ENCODE data around the gene VEZT. TPM values are rescaled to one million over a fixed set of nuclear protein-coding genes. Genes with fewer than 3 reads are reported as not detected.
"Not testable (repeated sequence)": the region's sequence is repeated elsewhere in the genome, so short reads cannot be mapped to it uniquely, and the experiment has no call there.

VEZT gene
- total RNA-seq, 1 donor from 2014 or later: 57.4 TPM

DNA sequence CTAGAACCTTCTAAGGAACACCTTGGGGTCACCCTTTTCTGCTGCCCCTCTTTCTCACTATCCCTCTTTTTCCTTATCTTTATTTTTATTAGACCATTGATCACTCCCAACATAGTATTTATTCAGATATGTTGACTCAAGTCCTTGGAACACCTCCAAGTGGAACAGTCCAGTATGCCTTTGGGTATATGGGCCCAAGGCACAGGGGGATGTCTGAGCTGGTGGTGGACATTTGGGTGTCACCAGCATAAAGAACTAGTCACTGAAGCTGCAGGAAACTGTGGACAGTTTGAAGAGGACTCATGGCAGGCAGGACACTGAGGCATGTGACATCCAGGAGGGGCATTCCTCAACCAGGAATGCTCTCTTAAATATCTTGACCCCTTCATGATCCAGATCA lies 105.6 kb downstream of the VEZT start:
- Histone ChIP-seq H3K27me3 (ENCODE audit: control insufficient read depth, insufficient read depth, low read length) (no peaks in the 10 kb centered on the region), H3K4me3 (ENCODE audit: low read depth, low read length) (no peak overlapping the region), H3K36me3 (ENCODE audit: control insufficient read depth, insufficient read depth, low read length) (no peaks in the 10 kb centered on the region)
- TF ChIP-seq, protein P1, sequence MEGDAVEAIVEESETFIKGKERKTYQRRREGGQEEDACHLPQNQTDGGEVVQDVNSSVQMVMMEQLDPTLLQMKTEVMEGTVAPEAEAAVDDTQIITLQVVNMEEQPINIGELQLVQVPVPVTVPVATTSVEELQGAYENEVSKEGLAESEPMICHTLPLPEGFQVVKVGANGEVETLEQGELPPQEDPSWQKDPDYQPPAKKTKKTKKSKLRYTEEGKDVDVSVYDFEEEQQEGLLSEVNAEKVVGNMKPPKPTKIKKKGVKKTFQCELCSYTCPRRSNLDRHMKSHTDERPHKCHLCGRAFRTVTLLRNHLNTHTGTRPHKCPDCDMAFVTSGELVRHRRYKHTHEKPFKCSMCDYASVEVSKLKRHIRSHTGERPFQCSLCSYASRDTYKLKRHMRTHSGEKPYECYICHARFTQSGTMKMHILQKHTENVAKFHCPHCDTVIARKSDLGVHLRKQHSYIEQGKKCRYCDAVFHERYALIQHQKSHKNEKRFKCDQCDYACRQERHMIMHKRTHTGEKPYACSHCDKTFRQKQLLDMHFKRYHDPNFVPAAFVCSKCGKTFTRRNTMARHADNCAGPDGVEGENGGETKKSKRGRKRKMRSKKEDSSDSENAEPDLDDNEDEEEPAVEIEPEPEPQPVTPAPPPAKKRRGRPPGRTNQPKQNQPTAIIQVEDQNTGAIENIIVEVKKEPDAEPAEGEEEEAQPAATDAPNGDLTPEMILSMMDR (IDR thresholded peaks at IDR 0.05; ENCODE audit: insufficient read depth, low read length, severe bottlenecking): no peak
- FAIRE-seq: no peak
- DNase-seq (ENCODE audit: low read depth): no peak

DNA sequence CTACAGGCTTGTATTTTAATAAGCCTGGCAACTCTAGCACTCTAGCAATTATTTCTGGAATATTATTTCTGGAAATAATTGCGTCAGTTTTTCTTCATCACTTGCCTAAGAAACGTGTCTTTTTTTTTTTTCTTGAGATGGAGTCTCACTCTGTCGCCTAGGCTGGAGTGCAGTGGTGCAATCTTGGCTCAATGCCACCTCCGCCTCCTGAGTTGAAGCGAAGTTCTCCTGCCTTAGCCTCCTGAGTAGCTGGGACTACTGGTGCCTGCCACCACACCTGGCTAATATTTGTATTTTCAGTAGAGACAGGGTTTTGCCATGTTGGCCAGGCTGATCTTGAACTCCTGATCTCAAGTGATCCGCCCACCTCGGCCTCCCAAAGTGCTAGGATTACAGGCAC lies 106.6 kb downstream of the VEZT start:
- H3K27me3 ChIP-seq (ENCODE audit: control insufficient read depth, insufficient read depth, low read length); H3K4me3 ChIP-seq (ENCODE audit: low read depth, low read length); FAIRE-seq; H3K36me3 ChIP-seq (ENCODE audit: control insufficient read depth, insufficient read depth, low read length); DNase-seq (ENCODE audit: low read depth): not testable (repeated sequence)

DNA sequence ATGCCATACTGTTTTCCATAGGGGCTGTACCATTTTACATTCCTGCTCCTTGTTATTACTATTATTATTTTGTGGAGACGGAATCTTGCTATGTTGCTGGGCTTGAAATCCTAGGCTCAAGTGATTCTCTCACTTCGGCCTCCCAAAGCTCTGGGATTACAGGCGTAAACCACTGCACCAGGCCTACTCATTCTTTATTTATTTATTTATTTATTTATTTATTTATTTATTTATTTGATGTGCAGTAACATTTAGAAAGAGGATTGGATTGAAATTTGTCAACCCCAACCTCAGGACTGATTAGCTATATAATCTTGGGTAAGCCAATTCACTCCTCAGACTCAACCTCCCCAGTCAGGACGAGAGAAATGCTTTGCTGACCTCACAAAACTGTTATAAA lies 107.9 kb downstream of the VEZT start:
- DNase-seq (ENCODE audit: low read depth) (no peak), FAIRE-seq (no peak)
- Histone ChIP-seq H3K27me3 (ENCODE audit: control insufficient read depth, insufficient read depth, low read length) (no peaks in the 10 kb centered on the region), H3K36me3 (ENCODE audit: control insufficient read depth, insufficient read depth, low read length) (no peaks in the 10 kb centered on the region), H3K4me3 (ENCODE audit: low read depth, low read length) (no peak overlapping the region)
- TF ChIP-seq, protein P1 (IDR thresholded peaks at IDR 0.05; ENCODE audit: insufficient read depth, low read length, severe bottlenecking): no peak

DNA sequence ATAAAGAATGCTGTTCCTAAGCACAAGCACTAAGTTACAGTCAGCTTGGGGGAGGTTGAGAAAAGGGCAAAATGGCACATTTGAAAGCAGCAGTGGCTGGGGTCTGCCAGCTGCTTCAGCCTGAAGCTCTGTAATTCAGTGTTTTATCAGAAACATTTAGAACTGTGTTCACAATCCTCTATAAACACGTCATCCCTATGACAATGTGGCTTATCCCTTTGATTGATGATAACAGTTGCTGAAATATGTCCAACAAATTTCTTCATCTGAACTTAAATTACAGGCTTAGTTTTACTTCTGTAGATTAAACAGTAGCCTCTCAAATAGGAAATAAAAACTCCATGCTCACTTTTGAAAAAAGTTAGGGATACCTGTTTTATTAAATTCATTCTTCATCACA lies 108.8 kb downstream of the VEZT start:
- Histone ChIP-seq H3K36me3 (ENCODE audit: control insufficient read depth, insufficient read depth, low read length) (no peaks in the 10 kb centered on the region), H3K27me3 (ENCODE audit: control insufficient read depth, insufficient read depth, low read length) (no peaks in the 10 kb centered on the region), H3K4me3 (ENCODE audit: low read depth, low read length) (no peak overlapping the region)
- FAIRE-seq (no peak), DNase-seq (ENCODE audit: low read depth) (no peak)
- TF ChIP-seq, protein P1 (IDR thresholded peaks at IDR 0.05; ENCODE audit: insufficient read depth, low read length, severe bottlenecking): no peak

DNA sequence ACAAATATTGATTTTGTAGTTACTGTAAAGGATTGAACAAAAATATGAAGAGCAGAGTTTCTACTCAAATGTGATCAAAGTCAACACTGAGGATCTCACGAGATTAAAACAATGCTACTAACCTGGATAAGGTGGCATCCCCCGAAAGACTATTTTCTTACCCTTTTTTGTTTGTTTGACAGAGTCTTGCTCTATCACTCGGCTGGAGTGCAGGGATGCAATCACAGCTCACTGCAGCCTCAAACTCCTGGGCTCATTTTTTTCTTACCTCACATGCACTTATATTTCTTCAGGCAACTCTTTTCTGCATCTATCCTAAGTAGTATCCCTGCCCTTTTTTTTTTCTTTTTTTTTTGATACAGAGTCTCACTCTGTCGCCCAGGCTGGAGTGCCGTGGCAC lies 109.2 kb downstream of the VEZT start:
- Histone ChIP-seq H3K27me3 (ENCODE audit: control insufficient read depth, insufficient read depth, low read length) (no peaks in the 10 kb centered on the region), H3K4me3 (ENCODE audit: low read depth, low read length) (no peak overlapping the region), H3K36me3 (ENCODE audit: control insufficient read depth, insufficient read depth, low read length) (no peaks in the 10 kb centered on the region)
- no peak for FAIRE-seq
- TF ChIP-seq, protein P1 (IDR thresholded peaks at IDR 0.05; ENCODE audit: insufficient read depth, low read length, severe bottlenecking): no peak
- no peak for DNase-seq (ENCODE audit: low read depth)

DNA sequence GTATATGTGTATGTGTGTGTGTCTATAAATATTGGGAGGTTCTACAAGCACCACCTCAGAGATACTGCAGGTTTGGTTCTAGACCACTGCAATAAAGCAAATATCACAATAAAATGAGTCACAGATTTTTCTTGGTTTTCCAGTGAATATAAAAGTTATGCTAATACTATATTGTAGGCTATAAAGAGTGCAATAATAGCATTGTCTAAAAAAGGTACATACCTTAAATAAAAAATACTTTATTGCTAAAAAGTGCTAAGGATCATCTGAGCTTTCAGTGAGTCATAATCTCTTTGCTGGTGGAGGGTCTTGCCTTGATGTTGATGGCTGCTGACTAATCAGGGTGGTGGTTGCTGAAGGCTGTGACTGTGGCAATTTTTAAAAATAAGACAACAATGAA lies 111.1 kb downstream of the VEZT start:
- no peak for DNase-seq (ENCODE audit: low read depth)
- no peak for FAIRE-seq
- TF ChIP-seq, protein P1 (IDR thresholded peaks at IDR 0.05; ENCODE audit: insufficient read depth, low read length, severe bottlenecking): no peak
- Histone ChIP-seq H3K36me3 (ENCODE audit: control insufficient read depth, insufficient read depth, low read length) (no peaks in the 10 kb centered on the region), H3K4me3 (ENCODE audit: low read depth, low read length) (no peak overlapping the region), H3K27me3 (ENCODE audit: control insufficient read depth, insufficient read depth, low read length) (no peaks in the 10 kb centered on the region)
